GM21723 (cell line): ENCODE measurements around the gene NFE2L1.

ENCODE experiments used
- ATAC-seq: cut with Tn5 transposase; IDR thresholded peaks from one replicate; pipeline ENCODE4 v1.9.1; 2021; ENCODE audit warnings: mild to moderate bottlenecking, moderate library complexity; ENCODE audit not compliant: unreplicated experiment

Gene NFE2L1

DNA sequence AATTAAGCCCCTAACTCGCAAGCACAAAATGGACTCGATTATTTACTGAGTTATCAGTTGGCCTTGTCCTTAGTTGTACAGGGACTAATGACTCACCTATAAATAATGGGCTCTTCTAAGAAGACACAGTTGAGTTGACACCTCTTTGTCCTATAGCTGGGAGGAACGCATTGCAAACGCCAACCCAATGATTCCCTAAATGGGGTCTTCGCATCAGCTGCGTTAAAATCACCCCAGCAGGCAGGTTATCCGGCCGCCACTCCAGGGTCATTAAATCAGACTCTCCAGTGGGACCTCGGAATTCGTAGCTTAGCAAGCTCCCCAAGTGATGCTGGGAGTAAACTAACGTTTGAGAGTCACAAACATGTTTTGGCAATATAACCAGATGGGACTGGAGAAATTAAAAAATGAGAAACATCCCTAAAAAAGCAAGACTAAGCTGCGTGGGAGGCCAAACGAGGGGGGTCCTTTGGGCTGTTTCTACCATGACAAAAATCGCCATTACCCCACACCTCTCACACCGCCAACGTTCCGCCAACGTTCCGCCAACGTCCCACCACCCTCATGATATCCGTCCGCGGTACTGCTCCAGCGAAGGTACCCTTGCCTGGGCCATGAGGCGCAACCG, 932 bp upstream of the NFE2L1 start:
- ATAC-seq, result no peak

GRCh38 chr17:48048384-48049126, 396 bp downstream of the NFE2L1 start:
- ATAC-seq, result peak; percentile 42

GRCh38 chr17:48051283-48051682, 3.1 kb downstream of the NFE2L1 start:
- ATAC-seq, result no peak

- ATAC-seq, result no peak
Measured at GRCh38 chr17:48051706-48052486, 3.7 kb downstream of the NFE2L1 start.

GRCh38 chr17:48052956-48053757, 5.0 kb downstream of the NFE2L1 start:
- ATAC-seq, result no peak

- ATAC-seq, result no peak
Measured at GRCh38 chr17:48053758-48054237, 5.6 kb downstream of the NFE2L1 start.

GRCh38 chr17:48054238-48055185, 6.4 kb downstream of the NFE2L1 start:
- no peak for ATAC-seq

DNA sequence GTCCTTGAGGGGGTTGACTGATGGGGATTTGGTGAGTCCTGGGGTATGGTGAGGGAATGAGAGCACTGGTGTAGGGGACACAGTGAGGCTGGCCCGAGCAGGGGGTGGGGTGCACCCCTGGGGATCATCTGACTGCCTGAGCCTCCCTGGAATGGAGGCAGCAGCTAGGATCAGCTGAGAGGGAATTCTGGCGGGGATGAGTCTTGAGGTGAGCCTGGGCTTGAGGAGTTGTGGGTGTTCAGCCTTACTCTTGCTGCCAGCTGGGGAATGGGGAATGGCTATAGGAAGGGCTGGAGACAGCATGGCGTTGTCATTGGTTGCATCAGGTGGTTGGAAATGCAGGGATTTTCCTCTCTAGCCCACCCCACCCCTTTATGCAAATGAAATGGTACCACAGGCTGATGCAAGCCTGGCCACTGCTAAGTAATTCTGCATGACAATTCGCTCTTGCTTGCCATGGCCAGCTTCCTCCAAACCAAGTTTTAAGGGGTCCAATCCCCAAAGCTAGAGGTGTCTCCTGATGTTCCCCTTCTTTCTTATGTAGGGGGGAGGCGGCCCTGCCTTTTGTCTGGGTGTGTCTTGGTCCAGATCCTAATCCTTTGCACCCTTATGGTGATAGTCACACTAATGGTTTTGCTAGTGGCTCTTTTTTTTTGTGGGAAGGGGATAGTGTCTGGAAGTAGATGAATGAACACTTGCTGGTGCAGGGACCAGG, 7.5 kb downstream of the NFE2L1 start:
- peak; percentile 56 for ATAC-seq

- ATAC-seq, result no peak
Measured at GRCh38 chr17:48056246-48056745, 8.1 kb downstream of the NFE2L1 start.

DNA sequence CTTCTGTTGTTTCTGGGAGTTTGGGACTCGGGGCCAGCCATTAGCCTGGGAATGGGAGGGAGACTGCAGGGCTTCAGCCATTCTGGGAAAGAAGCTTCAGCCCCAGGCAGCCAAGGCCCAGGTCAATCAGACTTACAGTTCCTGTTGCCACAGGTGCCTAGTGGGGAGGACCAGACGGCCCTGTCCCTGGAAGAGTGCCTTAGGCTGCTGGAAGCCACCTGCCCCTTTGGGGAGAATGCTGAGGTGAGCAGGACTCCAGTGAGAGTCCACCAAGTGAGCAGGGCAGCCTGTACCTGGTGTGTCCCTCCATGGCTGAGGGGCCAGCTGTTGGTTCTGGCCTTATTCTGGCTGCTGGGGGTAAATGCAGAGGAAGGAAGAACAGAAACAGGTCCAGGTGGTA, 8.7 kb downstream of the NFE2L1 start:
- no peak for ATAC-seq

DNA sequence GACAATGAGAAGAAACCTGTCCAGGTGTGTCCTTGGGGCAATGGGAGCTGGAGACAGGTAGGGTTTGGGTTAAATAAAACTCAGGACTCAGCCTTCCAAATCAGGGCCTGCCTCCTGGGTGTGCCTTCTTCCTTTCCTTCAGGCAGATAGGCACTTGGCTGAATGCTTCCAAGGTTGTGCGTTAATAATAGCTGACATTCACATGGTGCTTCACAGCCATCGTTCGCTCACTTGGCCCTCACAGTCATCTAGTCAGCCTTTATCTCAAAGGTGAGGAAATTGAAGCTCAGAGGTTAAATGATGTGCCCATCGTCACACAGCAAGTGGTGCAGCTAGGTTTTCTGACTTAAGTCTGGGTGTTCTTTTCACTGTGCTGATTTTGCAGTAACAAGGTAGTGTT, 9.5 kb downstream of the NFE2L1 start:
- no peak for ATAC-seq

- ATAC-seq, result no peak
Measured at GRCh38 chr17:48058393-48059124, 10.4 kb downstream of the NFE2L1 start.

DNA sequence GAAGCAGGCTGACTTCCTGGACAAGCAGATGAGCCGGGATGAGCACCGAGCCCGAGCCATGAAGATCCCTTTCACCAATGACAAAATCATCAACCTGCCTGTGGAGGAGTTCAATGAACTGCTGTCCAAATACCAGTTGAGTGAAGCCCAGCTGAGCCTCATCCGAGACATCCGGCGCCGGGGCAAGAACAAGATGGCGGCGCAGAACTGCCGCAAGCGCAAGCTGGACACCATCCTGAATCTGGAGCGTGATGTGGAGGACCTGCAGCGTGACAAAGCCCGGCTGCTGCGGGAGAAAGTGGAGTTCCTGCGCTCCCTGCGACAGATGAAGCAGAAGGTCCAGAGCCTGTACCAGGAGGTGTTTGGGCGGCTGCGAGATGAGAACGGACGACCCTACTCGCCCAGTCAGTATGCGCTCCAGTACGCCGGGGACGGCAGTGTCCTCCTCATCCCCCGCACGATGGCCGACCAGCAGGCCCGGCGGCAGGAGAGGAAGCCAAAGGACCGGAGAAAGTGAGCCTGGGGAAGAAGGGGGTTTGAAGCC, 11.0 kb downstream of the NFE2L1 start:
- no peak for ATAC-seq

GRCh38 chr17:48060249-48060648, 12.1 kb downstream of the NFE2L1 start:
- ATAC-seq, result no peak

DNA sequence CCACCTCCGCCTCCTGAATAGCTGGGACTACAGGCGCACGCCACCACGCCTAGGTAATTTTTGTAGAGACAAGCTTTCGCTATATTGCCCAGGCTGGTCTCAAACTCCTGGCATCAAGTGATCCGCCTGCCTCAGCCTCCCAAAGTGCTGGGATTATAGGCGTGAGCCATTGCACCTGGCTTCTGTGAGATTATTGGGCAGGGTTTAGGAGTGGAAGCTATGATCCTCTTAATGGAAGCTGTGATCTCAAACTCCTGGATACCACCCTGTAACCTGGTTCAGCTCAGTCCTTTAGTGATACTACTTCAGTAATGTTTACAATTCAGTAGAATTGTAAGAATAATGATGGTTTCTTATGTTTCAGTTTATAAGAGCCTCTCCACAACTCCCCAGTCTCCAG, 14.1 kb downstream of the NFE2L1 start:
- no peak for ATAC-seq

- ATAC-seq, result no peak
Measured at GRCh38 chr17:48064638-48065037, 16.5 kb downstream of the NFE2L1 start.

- ATAC-seq, result no peak
Measured at GRCh38 chr17:48066192-48066591, 18.0 kb downstream of the NFE2L1 start.

- no peak for ATAC-seq
Measured at GRCh38 chr17:48066656-48067055, 18.5 kb downstream of the NFE2L1 start.
